Measurements from ENCODE around the gene AHSP. TPM values are rescaled to one million over a fixed set of nuclear protein-coding genes. Genes with fewer than 3 reads are reported as not detected.

The AHSP gene
- total and polyA plus RNA-seq, 2 donors (not counting 1 experiment from before 2014, with no cell fraction given), result not detected

GRCh38 chr16:31529108-31529936 lies 1.6 kb downstream of the AHSP start:
- Mint-ChIP-seq H3K4me1 (peaks cover 20% of the 10 kb centered on the region), H3K9me3 (ENCODE audit: insufficient read depth) (no peaks in the 10 kb centered on the region), H3K4me3 (peak overlapping the region; percentile 74), H3K27ac (no peak overlapping the region), H3K27me3 (peaks cover 32% of the 10 kb centered on the region)
- ChIA-PET POLR2A (no interaction called here), CTCF (no interaction called here)
- Histone ChIP-seq H3K9me3 (ENCODE audit: control extremely low read depth in 1 of 3, control insufficient read depth in 2 of 3, insufficient read depth in 1 of 3, low read length in 2 of 3) (no peaks in the 10 kb centered on the region), H2AFZ (ENCODE audit: insufficient read depth, low read depth, low read length, poor library complexity, severe bottlenecking) (peak overlapping the region; percentile 28), H3K27me3 (replicated peaks in 1 of 4; ENCODE audit: control extremely low read depth in 1 of 4, control insufficient read depth in 3 of 4, insufficient read depth in 4 of 4, low read length in 3 of 4) (peaks cover 0 to 37% (median 6%) of the 10 kb centered on the region in 4 experiments), H3K27ac (ENCODE audit: low read length in 2 of 2) (no peak overlapping the region), H3K4me1 (ENCODE audit: control insufficient read depth in 2 of 2, insufficient read depth in 2 of 2, low read length in 2 of 2) (peaks cover 16 to 26% of the 10 kb centered on the region in 2 donors), H3K36me3 (replicated peaks in 1 of 2; ENCODE audit: control extremely low read depth in 1 of 2, control insufficient read depth in 1 of 2, extremely low read depth in 1 of 2, insufficient read depth in 2 of 2, low read length in 1 of 2) (no peaks in the 10 kb centered on the region), H3K79me2 (ENCODE audit: control insufficient read depth, insufficient read depth, low read length) (no peaks in the 10 kb centered on the region), H4K20me1 (ENCODE audit: control insufficient read depth, insufficient read depth, low read length, poor library complexity, severe bottlenecking) (no peaks in the 10 kb centered on the region), H3K4me3 (ENCODE audit: control extremely low read depth in 1 of 5, extremely low read depth in 1 of 5, insufficient read depth in 1 of 5, low read depth in 2 of 5, low read length in 4 of 5) (peak overlapping the region in 3 of 5 experiments; percentile 24 to 42 (median 34)), H3K4me2 (replicated peaks; ENCODE audit: low read depth, low read length, poor library complexity, severe bottlenecking) (peak overlapping the region; percentile 65), H3K9ac (ENCODE audit: low read length) (peak overlapping the region; percentile 49)
- peak; percentile 33 for ATAC-seq (ENCODE audit: low read depth)
- peak; percentile 24 for DNase-seq
- WGBS (ENCODE audit: insufficient coverage), result 22% methylated on average over 36 of the region's 52 CpGs
- no peak for TF ChIP-seq EZH2 (IDR thresholded peaks at IDR 0.05; ENCODE audit: borderline replicate concordance, insufficient read depth, low read depth, low read length, poor library complexity, severe bottlenecking)
- TF ChIP-seq CTCF (IDR thresholded peaks at IDR 0.05), result no peak
- intact Hi-C loops (cut with micrococcal nuclease), result no loop called here

- WGBS (ENCODE audit: insufficient coverage), result 77% methylated on average over 11 of the region's 17 CpGs
- intact Hi-C loops (cut with micrococcal nuclease), result no loop called here
- DNase-seq, result no peak
These were observed 2.2 kb downstream of the AHSP start for GRCh38 chr16:31529937-31530312.

More at GRCh38 chr16:31529937-31530312, 2.2 kb downstream of the AHSP start:
- H3K4me2 ChIP-seq (replicated peaks; ENCODE audit: low read depth, low read length, poor library complexity, severe bottlenecking), result peak overlapping the region; percentile 65
- no peak overlapping the region for H3K27ac Mint-ChIP-seq
- H3K4me3 Mint-ChIP-seq, result peak overlapping the region; percentile 74
- H3K27me3 Mint-ChIP-seq, result peaks cover 33% of the 10 kb centered on the region
- H3K79me2 ChIP-seq (ENCODE audit: control insufficient read depth, insufficient read depth, low read length), result no peaks in the 10 kb centered on the region
- peaks cover 0 to 37% (median 6%) of the 10 kb centered on the region in 4 experiments for H3K27me3 ChIP-seq (replicated peaks in 1 of 4; ENCODE audit: control extremely low read depth in 1 of 4, control insufficient read depth in 3 of 4, insufficient read depth in 4 of 4, low read length in 3 of 4)
- H4K20me1 ChIP-seq (ENCODE audit: control insufficient read depth, insufficient read depth, low read length, poor library complexity, severe bottlenecking), result no peaks in the 10 kb centered on the region
- ChIA-PET POLR2A (no interaction called here), CTCF (no interaction called here)
- no peak overlapping the region for H3K9ac ChIP-seq (ENCODE audit: low read length)
- H2AFZ ChIP-seq (ENCODE audit: insufficient read depth, low read depth, low read length, poor library complexity, severe bottlenecking), result peak overlapping the region; percentile 22
- no peak for ATAC-seq (ENCODE audit: low read depth)
- H3K9me3 Mint-ChIP-seq (ENCODE audit: insufficient read depth), result no peaks in the 10 kb centered on the region
- H3K4me3 ChIP-seq (ENCODE audit: control extremely low read depth in 1 of 5, extremely low read depth in 1 of 5, insufficient read depth in 1 of 5, low read depth in 2 of 5, low read length in 4 of 5), result peak overlapping the region in 1 of 5 experiments; percentile 26
- H3K9me3 ChIP-seq (ENCODE audit: control extremely low read depth in 1 of 3, control insufficient read depth in 2 of 3, insufficient read depth in 1 of 3, low read length in 2 of 3), result no peaks in the 10 kb centered on the region
- TF ChIP-seq CTCF (IDR thresholded peaks at IDR 0.05) (no peak), EZH2 (IDR thresholded peaks at IDR 0.05; ENCODE audit: borderline replicate concordance, insufficient read depth, low read depth, low read length, poor library complexity, severe bottlenecking) (no peak)
- peaks cover 20% of the 10 kb centered on the region for H3K4me1 Mint-ChIP-seq
- H3K4me1 ChIP-seq (ENCODE audit: control insufficient read depth in 2 of 2, insufficient read depth in 2 of 2, low read length in 2 of 2), result peaks cover 16 to 26% of the 10 kb centered on the region in 2 donors
- H3K36me3 ChIP-seq (replicated peaks in 1 of 2; ENCODE audit: control extremely low read depth in 1 of 2, control insufficient read depth in 1 of 2, extremely low read depth in 1 of 2, insufficient read depth in 2 of 2, low read length in 1 of 2), result no peaks in the 10 kb centered on the region
- no peak overlapping the region for H3K27ac ChIP-seq (ENCODE audit: low read length in 2 of 2)

Data from B cell (primary cell).